ENCODE data around the gene CWC22.
"Not testable (repeated sequence)": the region's sequence is repeated elsewhere in the genome, so short reads cannot be mapped to it uniquely, and the experiment has no call there.

CWC22 gene

GRCh38 chr2:180015951-180016709 is 9.0 kb upstream of the CWC22 start:
- no peak overlapping the region for H3K27ac ChIP-seq

GRCh38 chr2:180012523-180012922 is 5.4 kb upstream of the CWC22 start:
- H3K27ac ChIP-seq = no peak overlapping the region
- TF ChIP-seq CTCF (conservative IDR thresholded peaks at IDR 0.05) (no peak), ZFX (IDR thresholded peaks at IDR 0.05) (no peak)

More at GRCh38 chr2:180015951-180016709, 9.0 kb upstream of the CWC22 start:
- TF ChIP-seq CTCF (conservative IDR thresholded peaks at IDR 0.05) (no peak), ZFX (IDR thresholded peaks at IDR 0.05) (no peak)

- TF ChIP-seq CTCF (conservative IDR thresholded peaks at IDR 0.05) = no peak
- no peak overlapping the region for H3K27ac ChIP-seq
Measured at GRCh38 chr2:180010701-180011100, 3.6 kb upstream of the CWC22 start.

GRCh38 chr2:180006231-180006630 is 866 bp downstream of the CWC22 start:
- H3K27ac ChIP-seq = peak overlapping the region; percentile 93
- no peak for TF ChIP-seq ZFX (IDR thresholded peaks at IDR 0.05)
- no peak for TF ChIP-seq CTCF (conservative IDR thresholded peaks at IDR 0.05)

GRCh38 chr2:180005465-180005864 is 1.6 kb downstream of the CWC22 start:
- not testable (repeated sequence) for H3K27ac ChIP-seq

- no peak for TF ChIP-seq CTCF (conservative IDR thresholded peaks at IDR 0.05)
- TF ChIP-seq ZFX (IDR thresholded peaks at IDR 0.05) = no peak
- H3K27ac ChIP-seq = no peak overlapping the region
Measured at GRCh38 chr2:180004731-180005130, 2.4 kb downstream of the CWC22 start.

- TF ChIP-seq ZFX (IDR thresholded peaks at IDR 0.05) (no peak), CTCF (conservative IDR thresholded peaks at IDR 0.05) (no peak)
- no peak overlapping the region for H3K27ac ChIP-seq
Measured at GRCh38 chr2:180003559-180003958, 3.5 kb downstream of the CWC22 start.

GRCh38 chr2:180003073-180003472 is 4.0 kb downstream of the CWC22 start:
- no peak overlapping the region for H3K27ac ChIP-seq
- TF ChIP-seq ZFX (IDR thresholded peaks at IDR 0.05) = no peak
- no peak for TF ChIP-seq CTCF (conservative IDR thresholded peaks at IDR 0.05)
